K562 (cell line): ENCODE data around the gene AGAP1. TPM values are rescaled to one million over a fixed set of nuclear protein-coding genes. Genes with fewer than 3 reads are reported as not detected.

ENCODE experiments used
- ATAC-seq: fragments of 200-7000 bp; cut with Tn5 transposase; 3 replicates; pipeline ENCODE4 v1.9.1; 2020; ENCODE audit warnings: moderate library complexity
- BruUV-seq: library from RNA; stranded (reverse); fragments of 400-500 nt; replicated peaks from 2 replicates; lab custom pipeline; 2021; lab: Mats Ljungman, UMichigan
- CTCF ChIA-PET: fragments of 300-600 bp; formaldehyde crosslinking; extraction: SDS; loops from one replicate; lab custom pipeline; 2021; ENCODE audit warnings: low intra/inter-chr PET ratio; lab: Yijun Ruan, JAX
- POLR2A ChIA-PET: fragments of 300-600, 350-650 bp; sonication (Branson Sonifier 250); formaldehyde crosslinking; extraction: SDS; loops from one replicate; lab custom pipeline; 2021; ENCODE audit warnings: antibody characterized with exemption, inconsistent platforms; lab: Yijun Ruan, JAX
- DNase-seq, 4 experiments: peaks; one replicate each; pipeline versions ENCODE4 v3.0.0 to v3.0.0-alpha.2; 2011 to 2018; ENCODE audit warnings: low spot score in 3 of 4, mixed read lengths in 3 of 4; ENCODE audit errors: extremely low read depth in 1 of 4
- FAIRE-seq: peaks from 2 replicates; lab custom pipeline; 2011; peaks lifted over from hg19 to GRCh38; lab: Jason Lieb, UNC
- H2AFZ ChIP-seq: 2 replicates; pipeline ENCODE4 v1.6.0; 2011; ENCODE audit warnings: low read depth, low read length, control low read depth, inconsistent platforms
- H3K27ac ChIP-seq: fragments of 200-600 bp; 3 replicates; pipeline ENCODE4 v1.8.0; 2011; ENCODE audit warnings: low read depth, mild to moderate bottlenecking, control low read depth, inconsistent platforms, low read length, moderate library complexity, mixed read lengths; ENCODE audit errors: extremely low read depth
- H3K27me3 ChIP-seq, 2 experiments: fragments of 300-600 bp in 1 of 2; 2 replicates in 1 of 2; 3 replicates in 1 of 2; pipeline versions ENCODE4 v1.6.0 to v1.8.0; 2011; ENCODE audit warnings: inconsistent platforms in 2 of 2, low read length in 2 of 2, mild to moderate bottlenecking in 1 of 2, mixed read lengths in 1 of 2, moderate library complexity in 1 of 2; ENCODE audit not compliant: control insufficient read depth in 2 of 2, insufficient read depth in 2 of 2
- H3K36me3 ChIP-seq: fragments of 300-600 bp; 3 replicates; pipeline ENCODE4 v1.8.0; 2011; ENCODE audit warnings: mild to moderate bottlenecking, low read length, inconsistent platforms; ENCODE audit not compliant: control insufficient read depth, insufficient read depth
- H3K4me1 ChIP-seq, 2 experiments: fragments of 200-600 bp in 1 of 2; replicated peaks in 1 of 2; 2 replicates in 1 of 2; 3 replicates in 1 of 2; pipeline versions ENCODE4 v1.5.1 to v1.8.0; 2011; ENCODE audit warnings: inconsistent platforms in 2 of 2, low read length in 2 of 2, mild to moderate bottlenecking in 1 of 2, mixed read lengths in 1 of 2, moderate library complexity in 1 of 2; ENCODE audit not compliant: control insufficient read depth in 2 of 2, insufficient read depth in 2 of 2
- H3K4me2 ChIP-seq: 2 replicates; pipeline ENCODE4 v1.6.1; 2011; ENCODE audit warnings: low read length, control low read depth, inconsistent platforms, mixed read lengths; ENCODE audit not compliant: insufficient read depth
- H3K4me3 ChIP-seq: fragments of 200-600 bp; sonication (generic), shearing (Covaris generic); 2 replicates; pipeline ENCODE4 v1.5.1; 2016; ENCODE audit warnings: control low read depth, inconsistent platforms
- H3K79me2 ChIP-seq: fragments of 200-600 bp; 3 replicates; pipeline ENCODE4 v1.8.0; 2011; ENCODE audit warnings: low read length, inconsistent platforms; ENCODE audit not compliant: control insufficient read depth, insufficient read depth
- H3K9ac ChIP-seq, 2 experiments: 2 replicates each; pipeline versions ENCODE4 v1.6.0 to v1.6.1; 2011; ENCODE audit warnings: low read depth in 2 of 2, low read length in 2 of 2, control low read depth in 1 of 2, inconsistent platforms in 1 of 2, mild to moderate bottlenecking in 1 of 2, mixed read lengths in 1 of 2; ENCODE audit not compliant: insufficient read depth in 1 of 2
- H3K9me1 ChIP-seq: one replicate; pipeline ENCODE4 v1.6.0; 2011; ENCODE audit warnings: inconsistent platforms, mild to moderate bottlenecking, low read length, moderate library complexity; ENCODE audit not compliant: control insufficient read depth, insufficient read depth
- H3K9me3 ChIP-seq: replicated peaks from 2 replicates; pipeline ENCODE4 v1.5.1; 2011; ENCODE audit warnings: low read depth, low read length, inconsistent platforms; ENCODE audit not compliant: control insufficient read depth, insufficient read depth
- H4K20me1 ChIP-seq: replicated peaks from 2 replicates; pipeline ENCODE4 v1.6.1; 2011; ENCODE audit warnings: low read length, inconsistent platforms, mixed read lengths; ENCODE audit not compliant: control insufficient read depth, insufficient read depth
- CTCF ChIP-seq, 3 experiments: IDR thresholded peaks in 2 of 3; conservative IDR thresholded peaks in 1 of 3; 2 replicates each; pipeline ENCODE4 v1.5.1; 2011 to 2012; ENCODE audit warnings: low read length in 3 of 3, mild to moderate bottlenecking in 3 of 3, control low read depth in 2 of 3, improper control_type of control experiment in 1 of 3, inconsistent platforms in 1 of 3, low read depth in 1 of 3, mixed read lengths in 1 of 3, moderate library complexity in 1 of 3; ENCODE audit not compliant: insufficient read depth in 2 of 3
- DEAF1 ChIP-seq: fragments of 450-650 bp; formaldehyde crosslinking; IDR thresholded peaks from 2 replicates; pipeline ENCODE4 v1.4.0; 2020; ENCODE audit warnings: mild to moderate bottlenecking, moderate library complexity
- FIP1L1 ChIP-seq: fragments of 200-400 bp; formaldehyde crosslinking; IDR thresholded peaks from 2 replicates; pipeline ENCODE4 v1.6.1; 2018; ENCODE audit warnings: mild to moderate bottlenecking, low read depth, low read length; ENCODE audit not compliant: poor library complexity, severe bottlenecking
- MYBL2 ChIP-seq, 2 experiments: fragments of 450-650 bp in 1 of 2; sonication (generic) in 1 of 2; formaldehyde crosslinking in 1 of 2; IDR thresholded peaks; 2 replicates each; pipeline versions ENCODE4 v1.6.1 to v1.8.1; 2017 to 2022; ENCODE audit warnings: borderline replicate concordance in 1 of 2, inconsistent platforms in 1 of 2, low read depth in 1 of 2, mild to moderate bottlenecking in 1 of 2, missing genetic modification reagents in 1 of 2, moderate library complexity in 1 of 2
- RAD21 ChIP-seq, 2 experiments: fragments of 250-450 bp in 1 of 2; fragments of 450-650 bp in 1 of 2; sonication (Bioruptor Pico) in 1 of 2; formaldehyde crosslinking in 1 of 2; IDR thresholded peaks in 1 of 2; conservative IDR thresholded peaks in 1 of 2; 2 replicates each; pipeline versions ENCODE4 v1.4.0 to v1.8.0; 2020 to 2022; ENCODE audit warnings: mild to moderate bottlenecking in 2 of 2, moderate library complexity in 1 of 2
- SMC3 ChIP-seq: conservative IDR thresholded peaks from 2 replicates; pipeline ENCODE4 v1.6.1; 2011; ENCODE audit warnings: low read depth, low read length, improper control_type of control experiment; ENCODE audit not compliant: insufficient read depth
- ZBTB7A ChIP-seq: IDR thresholded peaks from 2 replicates; pipeline ENCODE4 v1.6.1; 2011; ENCODE audit warnings: low read depth, mild to moderate bottlenecking, low read length, moderate library complexity, borderline replicate concordance; ENCODE audit not compliant: control insufficient read depth
- ZMIZ1 ChIP-seq, 2 experiments: fragments of 150-350 bp in 1 of 2; IDR thresholded peaks; 2 replicates each; pipeline ENCODE4 v1.6.1; 2012 to 2016; ENCODE audit warnings: low read depth in 2 of 2, low read length in 2 of 2, mild to moderate bottlenecking in 1 of 2, moderate library complexity in 1 of 2
- ZNF507 ChIP-seq: conservative IDR thresholded peaks from 2 replicates; pipeline ENCODE4 v1.6.1; 2017; ENCODE audit warnings: missing genetic modification characterization, missing compliant biosample characterization
- WGBS: fragments of 100-300 bp; shearing (Covaris generic); methylation state at CpG from one replicate; pipeline ENCODE4 v1.1.6; 2016; ENCODE audit warnings: low coverage, mixed read lengths; ENCODE audit not compliant: insufficient coverage; ENCODE audit errors: missing lambda C conversion rate; 5-methylcytosine and 5-hydroxymethylcytosine counted together
- in situ Hi-C: fragments of 300-500 bp; cut with MboI; formaldehyde crosslinking; loops from 4 replicates; pipeline ENCODE4 v1.15.0; 2018; ENCODE audit warnings: inconsistent platforms, mixed read lengths
- intact Hi-C: fragments of 100-400 bp; cut with micrococcal nuclease; formaldehyde crosslinking; loops from 2 replicates; pipeline ENCODE4 v1.14.2; 2022
- polyA plus RNA-seq, 8 experiments: library from polyadenylated mRNA; depleted of rRNA in 4 of 8; stranded (reverse) in 5 of 8; unstranded in 3 of 8; fragments of >200 nt; fragmentation: Nextera tagmentation in 2 of 8; fragmentation: Illumina TruSeq in 1 of 8; extraction: Ambion mirVana in 2 of 8; extraction: Trizol in 1 of 8; gene quantifications; 2 replicates each; pipeline versions ENCODE4 v1.2.1 to v1.2.3, GENCODE V29; 2011 to 2014; ENCODE audit warnings: inconsistent platforms in 1 of 8, missing spikeins in 1 of 8
- total RNA-seq, 7 experiments: library from RNA; depleted of rRNA in 6 of 7; stranded (reverse); fragments of >200 nt in 6 of 7; fragmentation: Illumina TruSeq in 2 of 7; extraction: Trizol in 2 of 7; gene quantifications; 2 replicates each; pipeline versions ENCODE4 v1.2.1 to v1.2.3, GENCODE V29; 2011 to 2021; ENCODE audit warnings: low replicate concordance in 1 of 7

AGAP1 gene
- total and polyA plus RNA-seq, 9 of the 15 experiments (the other 6 are each of a cell fraction or from before 2014, with no cell fraction given): 1.3 to 24.0 (median 10.6) TPM

- DNase-seq (peak; percentile 64 to 80 (median 72)), ATAC-seq (peak; percentile 61), FAIRE-seq (peak; percentile 82)
- no peaks in the 10 kb centered on the region for H3K9me3 ChIP-seq
- H3K27ac ChIP-seq: no peak overlapping the region
- intact Hi-C loops (loop anchor here (1.0 kb wide), 1 partner anchor 415 kb away; no protein-coding TSS in a partner anchor), in situ Hi-C loops (no loop called here)
- BruUV-seq: no TSS peak
- no peaks in the 10 kb centered on the region for H3K27me3 ChIP-seq
- no peaks in the 10 kb centered on the region for H4K20me1 ChIP-seq
- H3K36me3 ChIP-seq: no peaks in the 10 kb centered on the region
- no peak overlapping the region for H3K9ac ChIP-seq
- peaks cover 0 to 20% of the 10 kb centered on the region in 2 experiments; a peak in 2 of 5 replicates for H3K4me1 ChIP-seq
- ChIA-PET POLR2A (interaction anchor here (0.6 to 0.7 kb wide), 2 partner anchors 10 to 563 kb away, joined by 3 read pairs; no protein-coding TSS in a partner anchor), CTCF (interaction anchor here (0.5 to 1.3 kb wide), 3 partner anchors 9 to 1254 kb away, joined by 3 to 4 read pairs (median 3); no protein-coding TSS in a partner anchor)
- no peak overlapping the region for H3K4me3 ChIP-seq
- no peaks in the 10 kb centered on the region for H3K9me1 ChIP-seq
- 3% methylated on average over 9 of the region's 9 CpGs for WGBS
- no peaks in the 10 kb centered on the region for H3K79me2 ChIP-seq
- H3K4me2 ChIP-seq: no peak overlapping the region
- H2AFZ ChIP-seq: no peak overlapping the region
- peak; percentile 58 to 66 for TF ChIP-seq RAD21 (CRISPR knock-in tag; conservative IDR thresholded peaks at IDR 0.05 in 1 of 2, IDR thresholded peaks at IDR 0.05 in 1 of 2)
- TF ChIP-seq CTCF (IDR thresholded peaks at IDR 0.05 in 2 of 3, conservative IDR thresholded peaks at IDR 0.05 in 1 of 3; ENCODE audit: insufficient read depth in 2 of 3, low read depth in 1 of 3, low read length in 3 of 3): peak; percentile 56 to 74 (median 63); a peak in 5 of 6 replicates
- TF ChIP-seq MYBL2 (IDR thresholded peaks at IDR 0.05; ENCODE audit: low read depth): 0 out of 2 replicates have a peak, but pooled peaks have one; percentile 18
- TF ChIP-seq MYBL2 (CRISPR knock-in tag; IDR thresholded peaks at IDR 0.05; ENCODE audit: borderline replicate concordance): no peak
- TF ChIP-seq ZMIZ1 (IDR thresholded peaks at IDR 0.05; ENCODE audit: low read depth in 2 of 2, low read length in 2 of 2): no peak
- TF ChIP-seq SMC3: 0 out of 2 replicates have a peak, but pooled peaks have one; percentile 31
- TF ChIP-seq ZNF507 (tag): peak; percentile 77
- TF ChIP-seq FIP1L1: no peak
- TF ChIP-seq DEAF1 (CRISPR knock-in tag): 0 out of 2 replicates have a peak, but pooled peaks have one; percentile 22
- no peak for TF ChIP-seq ZBTB7A
Observed at GRCh38 chr2:236180831-236181453, 687.1 kb downstream of the AGAP1 start.
